ENCODE measurements around the gene CAMKK2. TPM values are rescaled to one million over a fixed set of nuclear protein-coding genes. Genes with fewer than 3 reads are reported as not detected.

The CAMKK2 gene
- total RNA-seq: 39.3 TPM
- long read RNA-seq, transcript CAMKK2-208 (16 exons, 2,006 nt): major isoform, 31 of 90 reads
- long read RNA-seq, partial matches to known transcripts: 18 of 90 reads
- long read RNA-seq, other reads (novel, unspliced or antisense): 38 of 90 reads

DNA sequence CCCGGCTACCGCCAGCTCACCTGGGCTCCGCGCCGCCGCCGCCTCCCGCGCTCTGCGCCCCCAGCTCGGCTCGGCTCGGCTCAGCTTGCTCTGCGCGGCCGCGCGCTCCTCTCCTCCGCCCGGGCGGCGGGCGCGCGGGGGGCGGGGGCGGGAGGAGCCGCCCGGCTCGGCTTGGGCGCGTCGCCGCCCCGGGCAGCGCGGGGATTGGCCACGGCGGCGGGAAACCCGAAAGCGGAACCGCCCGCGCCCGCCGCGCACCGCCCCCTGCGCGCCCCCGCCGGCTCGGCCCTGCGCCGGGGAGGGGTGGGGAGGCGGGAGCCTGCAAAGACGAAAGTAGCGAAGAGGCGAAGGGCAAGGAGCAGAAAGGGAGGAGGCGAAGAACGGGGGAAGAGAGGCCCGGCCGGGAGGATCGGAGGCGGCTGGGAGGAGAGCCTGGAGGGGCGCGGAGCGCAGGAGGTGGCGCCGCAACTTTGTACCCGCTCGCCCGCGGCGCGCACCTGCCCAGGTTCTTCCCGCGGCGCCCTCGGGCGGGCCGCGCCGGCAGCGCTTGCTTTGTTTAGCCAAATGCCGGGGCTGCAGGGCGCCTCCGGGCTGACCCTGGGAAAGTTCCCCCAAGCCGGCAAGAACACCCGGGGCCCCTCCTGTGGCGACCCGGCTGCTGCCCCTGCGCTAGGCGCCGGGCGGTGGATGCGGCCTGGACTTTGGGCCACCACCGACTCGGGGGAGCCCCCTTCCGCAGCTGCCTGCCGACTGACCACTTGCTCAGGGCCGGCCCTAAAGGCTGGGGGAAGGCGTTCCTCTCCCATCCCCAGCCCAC, at the start of gene CAMKK2:
Gene CAMKK2 (minus strand): TSS at position 92 of the 817 bp plus-strand sequence. CDS start 22,183 bp downstream, outside the sequence.
- intact Hi-C loops (cut with DNase I): no loop called here
- ATAC-seq (peak; percentile 96), DNase-seq (peak; percentile 94)
- Histone ChIP-seq H3K27ac (peak within 1 kb of the TSS; percentile 84), H3K4me3 (peak within 1 kb of the TSS; percentile 95), H3K4me1 (peaks cover 17% of the 10 kb centered on the region), H3K36me3 (no peaks in the 10 kb centered on the region), H3K27me3 (no peaks in the 10 kb centered on the region), H3K9me3 (no peaks in the 10 kb centered on the region)
- TF ChIP-seq, protein P1, sequence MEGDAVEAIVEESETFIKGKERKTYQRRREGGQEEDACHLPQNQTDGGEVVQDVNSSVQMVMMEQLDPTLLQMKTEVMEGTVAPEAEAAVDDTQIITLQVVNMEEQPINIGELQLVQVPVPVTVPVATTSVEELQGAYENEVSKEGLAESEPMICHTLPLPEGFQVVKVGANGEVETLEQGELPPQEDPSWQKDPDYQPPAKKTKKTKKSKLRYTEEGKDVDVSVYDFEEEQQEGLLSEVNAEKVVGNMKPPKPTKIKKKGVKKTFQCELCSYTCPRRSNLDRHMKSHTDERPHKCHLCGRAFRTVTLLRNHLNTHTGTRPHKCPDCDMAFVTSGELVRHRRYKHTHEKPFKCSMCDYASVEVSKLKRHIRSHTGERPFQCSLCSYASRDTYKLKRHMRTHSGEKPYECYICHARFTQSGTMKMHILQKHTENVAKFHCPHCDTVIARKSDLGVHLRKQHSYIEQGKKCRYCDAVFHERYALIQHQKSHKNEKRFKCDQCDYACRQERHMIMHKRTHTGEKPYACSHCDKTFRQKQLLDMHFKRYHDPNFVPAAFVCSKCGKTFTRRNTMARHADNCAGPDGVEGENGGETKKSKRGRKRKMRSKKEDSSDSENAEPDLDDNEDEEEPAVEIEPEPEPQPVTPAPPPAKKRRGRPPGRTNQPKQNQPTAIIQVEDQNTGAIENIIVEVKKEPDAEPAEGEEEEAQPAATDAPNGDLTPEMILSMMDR (IDR thresholded peaks at IDR 0.05): peak; percentile 35

DNA sequence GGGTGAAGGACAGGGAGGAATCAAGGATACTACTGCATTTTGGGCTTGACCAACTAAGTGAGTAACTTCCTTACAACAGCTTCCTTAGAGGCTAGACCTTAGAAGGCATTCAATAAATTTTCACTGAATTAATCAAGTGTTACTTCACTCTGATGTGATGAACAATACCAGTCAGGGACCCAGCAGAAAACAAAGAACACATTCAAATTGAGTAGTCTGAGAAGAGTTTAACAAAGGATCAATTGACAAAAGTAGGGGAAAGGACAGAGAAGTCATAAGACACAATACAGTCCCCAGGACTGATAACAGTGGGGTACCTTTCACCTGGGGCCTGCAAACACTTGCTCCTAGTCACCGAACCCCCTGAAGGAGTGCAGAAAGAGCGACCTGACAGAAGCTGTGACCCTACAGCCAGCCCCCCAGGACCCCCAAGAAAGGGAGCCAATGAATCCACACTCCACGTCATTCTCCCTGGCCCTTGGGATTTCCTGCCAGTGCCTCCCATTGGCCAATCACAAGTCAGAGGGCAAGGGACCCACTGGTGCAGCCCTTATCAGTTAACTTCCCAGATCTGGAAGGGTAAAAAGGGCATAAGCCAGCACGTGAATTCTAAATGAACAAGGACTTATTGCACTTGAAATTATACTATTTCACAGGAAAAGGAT, 48.8 kb upstream of the CAMKK2 start:
- no peak overlapping the region for H3K4me3 ChIP-seq
- H3K27me3 ChIP-seq: no peaks in the 10 kb centered on the region
- no peak for DNase-seq
- peaks cover 7% of the 10 kb centered on the region for H3K4me1 ChIP-seq
- intact Hi-C loops (cut with DNase I): no loop called here
- H3K9me3 ChIP-seq: no peaks in the 10 kb centered on the region
- no peak overlapping the region for H3K27ac ChIP-seq
- TF ChIP-seq, protein P1 (IDR thresholded peaks at IDR 0.05): no peak
- peaks cover 71% of the 10 kb centered on the region for H3K36me3 ChIP-seq
- ATAC-seq: no peak

DNA sequence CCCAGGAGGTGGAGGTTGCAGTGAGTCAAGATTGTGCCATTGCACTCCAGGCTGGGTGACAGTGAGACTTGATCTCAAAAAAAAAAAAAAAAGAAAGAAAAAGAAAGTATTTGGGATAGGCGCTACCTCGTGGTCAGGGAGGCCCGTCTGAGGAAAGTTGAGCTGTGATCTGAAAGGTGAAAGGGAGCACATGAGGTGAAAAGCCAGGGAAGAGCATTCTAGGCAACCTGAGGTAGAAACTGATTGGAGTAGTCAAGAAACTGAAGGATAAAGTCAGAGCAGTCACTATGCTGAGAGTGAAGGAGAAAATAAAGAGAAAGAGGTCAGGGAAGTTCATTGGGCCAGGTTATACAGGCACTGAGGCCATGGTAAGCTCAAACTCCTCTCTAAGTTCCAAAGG, 48.0 kb upstream of the CAMKK2 start:
- TF ChIP-seq, protein P1 (IDR thresholded peaks at IDR 0.05): no peak
- Histone ChIP-seq H3K4me1 (peaks cover under 1% of the 10 kb centered on the region), H3K36me3 (peaks cover 74% of the 10 kb centered on the region), H3K27me3 (no peaks in the 10 kb centered on the region), H3K9me3 (no peaks in the 10 kb centered on the region), H3K27ac (no peak overlapping the region), H3K4me3 (no peak overlapping the region)
- intact Hi-C loops (cut with DNase I): no loop called here
- ATAC-seq: no peak
- no peak for DNase-seq

DNA sequence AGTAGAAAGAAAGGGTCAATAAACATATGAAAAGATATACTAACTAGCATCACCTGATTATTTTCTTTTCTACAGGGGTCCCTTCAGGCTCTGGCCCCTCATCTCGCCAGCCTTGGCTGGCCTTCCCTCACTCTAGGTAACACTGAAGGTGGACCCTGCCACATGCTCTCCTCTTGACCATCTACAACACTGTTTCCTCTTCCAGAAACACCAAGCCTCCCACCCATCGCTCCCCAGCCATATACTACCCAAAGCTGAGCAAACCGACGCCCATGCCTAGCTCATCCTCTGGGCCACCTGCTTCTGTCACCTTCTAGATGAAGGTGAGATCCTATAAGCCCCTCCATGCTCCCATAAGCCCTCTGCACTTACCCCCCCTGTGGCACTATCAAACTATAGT, 40.9 kb upstream of the CAMKK2 start:
- intact Hi-C loops (cut with DNase I): loop anchor here (10.0 kb wide), 1 partner anchor 107 kb away; no protein-coding TSS in a partner anchor

More for the DNA sequence above, 40.9 kb upstream of the CAMKK2 start:
- no peaks in the 10 kb centered on the region for H3K4me1 ChIP-seq
- peaks cover 83% of the 10 kb centered on the region for H3K36me3 ChIP-seq
- DNase-seq (no peak), ATAC-seq (no peak)
- TF ChIP-seq, protein P1 (IDR thresholded peaks at IDR 0.05): no peak
- H3K9me3 ChIP-seq: no peaks in the 10 kb centered on the region
- no peak overlapping the region for H3K27ac ChIP-seq
- H3K27me3 ChIP-seq: no peaks in the 10 kb centered on the region
- H3K4me3 ChIP-seq: no peak overlapping the region
